H9 (cell line): ENCODE data around the gene ATG5. TPM values are rescaled to one million over a fixed set of nuclear protein-coding genes. Genes with fewer than 3 reads are reported as not detected.
"Not testable (repeated sequence)": the region's sequence is repeated elsewhere in the genome, so short reads cannot be mapped to it uniquely, and the experiment has no call there.

Experiments
- DNase-seq: peaks from one replicate; pipeline ENCODE4 v3.0.0-alpha.2; 2017
- H2AFZ ChIP-seq: one replicate; pipeline ENCODE4 v1.6.1; 2013; ENCODE audit warnings: mild to moderate bottlenecking, low read length, control low read depth, moderate library complexity
- H2AK5ac ChIP-seq: 2 replicates; pipeline ENCODE4 v1.6.1; 2013; ENCODE audit warnings: low read length, control low read depth, mixed read lengths; ENCODE audit not compliant: insufficient read length
- H2BK120ac ChIP-seq: one replicate; pipeline ENCODE4 v1.6.1; 2013; ENCODE audit warnings: low read depth, mild to moderate bottlenecking, low read length, control low read depth, inconsistent platforms; ENCODE audit not compliant: poor library complexity, severe bottlenecking
- H2BK12ac ChIP-seq: 2 replicates; pipeline ENCODE4 v1.6.1; 2013; ENCODE audit warnings: low read length, control low read depth, mixed read lengths, low read depth; ENCODE audit not compliant: insufficient read length
- H2BK15ac ChIP-seq: 2 replicates; pipeline ENCODE4 v1.6.1; 2013; ENCODE audit warnings: low read depth, low read length, control low read depth
- H2BK20ac ChIP-seq: one replicate; pipeline ENCODE4 v1.6.1; 2013; ENCODE audit warnings: low read depth, mild to moderate bottlenecking, low read length, control low read depth, inconsistent platforms; ENCODE audit not compliant: poor library complexity, severe bottlenecking
- H2BK5ac ChIP-seq: 2 replicates; pipeline ENCODE4 v1.6.1; 2013; ENCODE audit warnings: low read length, control low read depth, mixed read lengths; ENCODE audit not compliant: insufficient read length
- H3K14ac ChIP-seq: 2 replicates; pipeline ENCODE4 v1.6.1; 2013; ENCODE audit warnings: low read length, control low read depth; ENCODE audit not compliant: insufficient read depth
- H3K18ac ChIP-seq: 2 replicates; pipeline ENCODE4 v1.6.1; 2013; ENCODE audit warnings: low read depth, mild to moderate bottlenecking, mixed read lengths, low read length, control low read depth; ENCODE audit not compliant: insufficient read length
- H3K23ac ChIP-seq: 2 replicates; pipeline ENCODE4 v1.6.1; 2013; ENCODE audit warnings: low read length, control low read depth, mixed read lengths, low read depth; ENCODE audit not compliant: insufficient read length
- H3K23me2 ChIP-seq: 2 replicates; pipeline ENCODE4 v1.6.1; 2013; ENCODE audit warnings: low read depth, mild to moderate bottlenecking, mixed read lengths, low read length, control low read depth; ENCODE audit not compliant: insufficient read length, poor library complexity, severe bottlenecking
- H3K27ac ChIP-seq: 2 replicates; pipeline ENCODE4 v1.5.1; 2013; ENCODE audit warnings: low read length, control low read depth, mixed read lengths, low read depth; ENCODE audit not compliant: insufficient read length
- H3K27me3 ChIP-seq: 2 replicates; pipeline ENCODE4 v1.6.1; 2013; ENCODE audit warnings: low read length, control low read depth, inconsistent platforms; ENCODE audit not compliant: insufficient read depth
- H3K4ac ChIP-seq: 2 replicates; pipeline ENCODE4 v1.6.1; 2013; ENCODE audit warnings: low read depth, mild to moderate bottlenecking, control low read depth, inconsistent platforms, low read length, moderate library complexity
- H3K4me1 ChIP-seq: 2 replicates; pipeline ENCODE4 v1.6.1; 2013; ENCODE audit warnings: low read length, control low read depth, inconsistent platforms; ENCODE audit not compliant: insufficient read depth
- H3K4me2 ChIP-seq: 2 replicates; pipeline ENCODE4 v1.6.1; 2013; ENCODE audit warnings: low read length, control low read depth, mixed read lengths; ENCODE audit not compliant: insufficient read length, insufficient read depth
- H3K56ac ChIP-seq: 2 replicates; pipeline ENCODE4 v1.6.1; 2013; ENCODE audit warnings: low read depth, mild to moderate bottlenecking, mixed read lengths, low read length, control low read depth; ENCODE audit not compliant: insufficient read length
- H3K79me1 ChIP-seq: 2 replicates; pipeline ENCODE4 v1.6.1; 2013; ENCODE audit warnings: low read depth, mild to moderate bottlenecking, moderate library complexity, low read length, control low read depth, inconsistent platforms; ENCODE audit not compliant: insufficient read depth, poor library complexity, severe bottlenecking
- H3K79me2 ChIP-seq: 2 replicates; pipeline ENCODE4 v1.6.1; 2013; ENCODE audit warnings: low read length, control low read depth, inconsistent platforms; ENCODE audit not compliant: insufficient read depth
- H3K9ac ChIP-seq: 2 replicates; pipeline ENCODE4 v1.6.1; 2013; ENCODE audit warnings: low read length, control low read depth, mixed read lengths; ENCODE audit not compliant: insufficient read length; ENCODE audit errors: extremely low read depth
- H3K9me3 ChIP-seq: one replicate; pipeline ENCODE4 v1.6.1; 2013; ENCODE audit warnings: low read depth, low read length, inconsistent platforms; ENCODE audit not compliant: control insufficient read depth
- H3T11ph ChIP-seq: one replicate; pipeline ENCODE4 v1.6.1; 2013; ENCODE audit warnings: mild to moderate bottlenecking, low read length, control low read depth, inconsistent platforms
- H4K20me1 ChIP-seq: one replicate; pipeline ENCODE4 v1.6.1; 2013; ENCODE audit not compliant: control insufficient read depth, insufficient read length, insufficient read depth
- H4K5ac ChIP-seq: 2 replicates; pipeline ENCODE4 v1.6.1; 2013; ENCODE audit warnings: low read depth, mild to moderate bottlenecking, mixed read lengths, low read length, control low read depth; ENCODE audit not compliant: insufficient read length
- H4K8ac ChIP-seq: replicated peaks from 2 replicates; pipeline ENCODE4 v1.6.1; 2013; ENCODE audit warnings: low read length, control low read depth, mixed read lengths, low read depth; ENCODE audit not compliant: insufficient read length
- H4K91ac ChIP-seq: 2 replicates; pipeline ENCODE4 v1.6.1; 2013; ENCODE audit warnings: low read depth, mild to moderate bottlenecking, moderate library complexity, mixed read lengths, low read length, control low read depth; ENCODE audit not compliant: insufficient read length
- H3K27ac Mint-ChIP-seq, 3 experiments: 2 replicates in 2 of 3; 3 replicates in 1 of 3; pipeline ENCODE4 v1.8.0; 2020 to 2021; ENCODE audit warnings: mixed read lengths in 3 of 3, mild to moderate bottlenecking in 1 of 3, moderate library complexity in 1 of 3
- H3K27me3 Mint-ChIP-seq: 2 replicates; pipeline ENCODE4 v1.8.0; 2021; ENCODE audit warnings: low read depth, mild to moderate bottlenecking, moderate library complexity, mixed read lengths
- H3K36me3 Mint-ChIP-seq, 3 experiments: 2 replicates in 2 of 3; 3 replicates in 1 of 3; pipeline ENCODE4 v1.8.0; 2020 to 2021; ENCODE audit warnings: low read depth in 3 of 3, mixed read lengths in 3 of 3; ENCODE audit not compliant: insufficient read depth in 1 of 3
- H3K4me1 Mint-ChIP-seq, 2 experiments: 2 replicates each; pipeline ENCODE4 v1.8.0; 2020; ENCODE audit warnings: mixed read lengths in 2 of 2
- H3K4me3 Mint-ChIP-seq, 2 experiments: 2 replicates in 1 of 2; 3 replicates in 1 of 2; pipeline ENCODE4 v1.8.0; 2020 to 2021; ENCODE audit warnings: mild to moderate bottlenecking in 2 of 2, mixed read lengths in 2 of 2, moderate library complexity in 1 of 2
- H3K9me3 Mint-ChIP-seq, 2 experiments: 2 replicates in 1 of 2; 3 replicates in 1 of 2; pipeline ENCODE4 v1.8.0; 2020; ENCODE audit warnings: mild to moderate bottlenecking in 2 of 2, mixed read lengths in 2 of 2, moderate library complexity in 1 of 2
- CTCF ChIP-seq: fragments of 200-600 bp; sonication (generic); conservative IDR thresholded peaks from 3 replicates; pipeline ENCODE4 v1.8.0; 2021; ENCODE audit warnings: antibody characterized with exemption, mild to moderate bottlenecking
- WGBS: extraction: QIAGEN DNeasy Blood & Tissue Kit; methylation state at CpG from one replicate; pipeline ENCODE4 v1.1.7; 2013; ENCODE audit warnings: missing lambda C conversion rate, low lambda C conversion rate, mixed read lengths; ENCODE audit not compliant: insufficient read length; ENCODE audit errors: extremely low coverage; 5-methylcytosine and 5-hydroxymethylcytosine counted together
- total RNA-seq: library from RNA; stranded (reverse); gene quantifications from 2 replicates; pipeline ENCODE4 v1.2.1, GENCODE V29; 2021

The ATG5 gene
- total RNA-seq, 1 experiment from 2014 or later: 36.7 TPM

- Histone ChIP-seq H3K27ac (no peak overlapping the region), H4K5ac (no peak overlapping the region), H2BK5ac (no peak overlapping the region), H3K27me3 (no peaks in the 10 kb centered on the region), H3K9me3 (no peaks in the 10 kb centered on the region), H2BK20ac (no peak overlapping the region), H3K23ac (no peak overlapping the region), H2BK120ac (no peak overlapping the region), H4K8ac (no peak overlapping the region), H3K79me1 (no peaks in the 10 kb centered on the region), H2BK12ac (no peak overlapping the region), H2AFZ (no peak overlapping the region), H3K23me2 (no peaks in the 10 kb centered on the region), H3K4me2 (no peak overlapping the region), H4K91ac (no peak overlapping the region), H2AK5ac (no peak overlapping the region), H2BK15ac (no peak overlapping the region), H3K14ac (no peak overlapping the region), H3K56ac (no peak overlapping the region), H3T11ph (no peak overlapping the region), H3K18ac (no peak overlapping the region), H4K20me1 (no peaks in the 10 kb centered on the region), H3K79me2 (no peaks in the 10 kb centered on the region), H3K4me1 (no peaks in the 10 kb centered on the region), H3K9ac (no peak overlapping the region), H3K4ac (no peak overlapping the region)
- Mint-ChIP-seq H3K36me3 (peaks cover 22 to 34% (median 29%) of the 10 kb centered on the region in 3 experiments), H3K9me3 (peaks cover 13 to 19% of the 10 kb centered on the region in 2 experiments), H3K4me1 (0 out of 4 replicates have a peak, but pooled peaks cover 0 to 2% of the 10 kb centered on the region in 2 experiments), H3K27ac (no peak overlapping the region), H3K4me3 (no peak overlapping the region), H3K27me3 (no peaks in the 10 kb centered on the region; the same call in 1 of the 2 replicates)
- no peak for DNase-seq
- no peak for TF ChIP-seq CTCF
- whole genome bisulfite sequencing: no CpG with 5 or more reads among the region's 1 CpG
Measured at GRCh38 chr6:106237286-106237685, 88.3 kb downstream of the ATG5 start.

GRCh38 chr6:106229876-106230445, 95.6 kb downstream of the ATG5 start:
- not testable (repeated sequence) for H2BK12ac ChIP-seq, H2BK5ac ChIP-seq, H3K79me2 ChIP-seq, H3K14ac ChIP-seq, DNase-seq, H2AK5ac ChIP-seq, H4K20me1 ChIP-seq, H4K8ac ChIP-seq, H2BK20ac ChIP-seq, H3K23me2 ChIP-seq, H3K27me3 Mint-ChIP-seq, H3K4me1 ChIP-seq, H3K27ac ChIP-seq, H3K79me1 ChIP-seq, H2BK15ac ChIP-seq, H3K9me3 ChIP-seq, H4K5ac ChIP-seq, H3K4ac ChIP-seq, H3K18ac ChIP-seq, H3K4me3 Mint-ChIP-seq, H2BK120ac ChIP-seq, H2AFZ ChIP-seq, H3K23ac ChIP-seq, H3K56ac ChIP-seq, H4K91ac ChIP-seq, H3K27me3 ChIP-seq, H3K4me2 ChIP-seq, H3K9ac ChIP-seq, H3K4me1 Mint-ChIP-seq, H3T11ph ChIP-seq
- no CpG with 5 or more reads among the region's 5 CpGs for WGBS
- Mint-ChIP-seq H3K27ac (0 out of 7 replicates have a peak overlapping the region, but pooled peaks of 1 of the 3 experiments have one; percentile 8), H3K36me3 (peaks cover 25 to 42% (median 33%) of the 10 kb centered on the region in 3 experiments), H3K9me3 (peaks cover 14 to 17% of the 10 kb centered on the region in 2 experiments)
